Neural progenitor cell (in vitro differentiated cells): ENCODE measurements around the gene PCDHGB3. TPM values are rescaled to one million over a fixed set of nuclear protein-coding genes. Genes with fewer than 3 reads are reported as not detected.

Experiments
- DNase-seq: peaks from one replicate; pipeline ENCODE4 v3.0.0-alpha.2; 2016; ENCODE audit warnings: low spot score
- H2AFZ ChIP-seq: fragments of 200-600 bp; sonication (generic); replicated peaks from 2 replicates; pipeline ENCODE4 v1.6.1; 2016; ENCODE audit warnings: antibody characterized with exemption
- H3F3A ChIP-seq: fragments of 200-600 bp; sonication (generic); 2 replicates; pipeline ENCODE4 v1.6.1; 2016; ENCODE audit warnings: antibody characterized with exemption, low read depth
- H3K27ac ChIP-seq: fragments of 200-600 bp; sonication (generic); 2 replicates; pipeline ENCODE4 v1.5.1; 2016; ENCODE audit warnings: mild to moderate bottlenecking
- H3K27me3 ChIP-seq: fragments of 200-600 bp; sonication (generic); 2 replicates; pipeline ENCODE4 v1.6.1; 2016; ENCODE audit warnings: mild to moderate bottlenecking, moderate library complexity
- H3K36me3 ChIP-seq: fragments of 200-600 bp; sonication (generic); 2 replicates; pipeline ENCODE4 v1.5.1; 2016
- H3K4me1 ChIP-seq: fragments of 200-600 bp; sonication (generic); 2 replicates; pipeline ENCODE4 v1.6.1; 2016; ENCODE audit warnings: mixed run types
- H3K4me2 ChIP-seq: fragments of 200-600 bp; sonication (generic); 2 replicates; pipeline ENCODE4 v1.6.1; 2016
- H3K4me3 ChIP-seq: fragments of 200-600 bp; sonication (generic); 2 replicates; pipeline ENCODE4 v1.5.1; 2016
- H3K79me2 ChIP-seq: fragments of 200-600 bp; sonication (generic); 2 replicates; pipeline ENCODE4 v1.6.1; 2016; ENCODE audit warnings: low read depth
- H3K9ac ChIP-seq: fragments of 200-600 bp; sonication (generic); 2 replicates; pipeline ENCODE4 v1.6.1; 2016
- H3K9me3 ChIP-seq: fragments of 200-600 bp; sonication (generic); 2 replicates; pipeline ENCODE4 v1.5.1; 2016; ENCODE audit warnings: low read depth
- H4K20me1 ChIP-seq: fragments of 200-600 bp; sonication (generic); 2 replicates; pipeline ENCODE4 v1.6.1; 2016; ENCODE audit warnings: low read depth
- H3K27ac Mint-ChIP-seq: 3 replicates; pipeline ENCODE4 v1.8.0; 2021; ENCODE audit warnings: mixed read lengths
- H3K27me3 Mint-ChIP-seq: 2 replicates; pipeline ENCODE4 v1.8.0; 2022; ENCODE audit warnings: low read depth, mild to moderate bottlenecking, inconsistent platforms, moderate library complexity, mixed read lengths; ENCODE audit not compliant: insufficient read depth
- H3K36me3 Mint-ChIP-seq: 3 replicates; pipeline ENCODE4 v1.8.0; 2021; ENCODE audit warnings: mixed read lengths
- H3K4me1 Mint-ChIP-seq: 3 replicates; pipeline ENCODE4 v1.8.0; 2021; ENCODE audit warnings: mixed read lengths
- H3K4me3 Mint-ChIP-seq: 3 replicates; pipeline ENCODE4 v1.8.0; 2021; ENCODE audit warnings: mild to moderate bottlenecking, moderate library complexity, mixed read lengths
- H3K9me3 Mint-ChIP-seq: 3 replicates; pipeline ENCODE4 v1.8.0; 2020; ENCODE audit warnings: mixed read lengths
- EZH2 ChIP-seq: fragments of 200-600 bp; sonication (generic); IDR thresholded peaks from 2 replicates; pipeline ENCODE4 v1.6.1; 2017; ENCODE audit warnings: antibody characterized with exemption, mild to moderate bottlenecking, moderate library complexity
- EZH2phosphoT487 ChIP-seq: fragments of 200-600 bp; sonication (generic); IDR thresholded peaks from 2 replicates; pipeline ENCODE4 v1.6.1; 2017; ENCODE audit warnings: antibody characterized with exemption
- total RNA-seq: library from RNA; depleted of rRNA; stranded (reverse); fragments of >200 nt; gene quantifications from 2 replicates; pipeline ENCODE4 v1.2.3, GENCODE V29; 2015; ENCODE audit warnings: low replicate concordance
- TF ChIP-seq, protein P1 (sequence below): fragments of 200-600 bp; sonication (generic); IDR thresholded peaks from 2 replicates; pipeline ENCODE4 v1.5.1; 2017; ENCODE audit warnings: antibody characterized with exemption, mild to moderate bottlenecking

Gene PCDHGB3
- total RNA-seq, 1 donor from 2014 or later: 0.95 TPM

GRCh38 chr5:141356950-141357349 is 13.1 kb upstream of the PCDHGB3 start:
- no peak for TF ChIP-seq EZH2phosphoT487
- TF ChIP-seq, protein P1, sequence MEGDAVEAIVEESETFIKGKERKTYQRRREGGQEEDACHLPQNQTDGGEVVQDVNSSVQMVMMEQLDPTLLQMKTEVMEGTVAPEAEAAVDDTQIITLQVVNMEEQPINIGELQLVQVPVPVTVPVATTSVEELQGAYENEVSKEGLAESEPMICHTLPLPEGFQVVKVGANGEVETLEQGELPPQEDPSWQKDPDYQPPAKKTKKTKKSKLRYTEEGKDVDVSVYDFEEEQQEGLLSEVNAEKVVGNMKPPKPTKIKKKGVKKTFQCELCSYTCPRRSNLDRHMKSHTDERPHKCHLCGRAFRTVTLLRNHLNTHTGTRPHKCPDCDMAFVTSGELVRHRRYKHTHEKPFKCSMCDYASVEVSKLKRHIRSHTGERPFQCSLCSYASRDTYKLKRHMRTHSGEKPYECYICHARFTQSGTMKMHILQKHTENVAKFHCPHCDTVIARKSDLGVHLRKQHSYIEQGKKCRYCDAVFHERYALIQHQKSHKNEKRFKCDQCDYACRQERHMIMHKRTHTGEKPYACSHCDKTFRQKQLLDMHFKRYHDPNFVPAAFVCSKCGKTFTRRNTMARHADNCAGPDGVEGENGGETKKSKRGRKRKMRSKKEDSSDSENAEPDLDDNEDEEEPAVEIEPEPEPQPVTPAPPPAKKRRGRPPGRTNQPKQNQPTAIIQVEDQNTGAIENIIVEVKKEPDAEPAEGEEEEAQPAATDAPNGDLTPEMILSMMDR: no peak
- TF ChIP-seq EZH2: no peak
- H2AFZ ChIP-seq: no peak overlapping the region
- H3K9me3 ChIP-seq: peaks cover 13% of the 10 kb centered on the region
- no peaks in the 10 kb centered on the region for H3K79me2 ChIP-seq
- no peaks in the 10 kb centered on the region for H3K36me3 ChIP-seq
- H3K4me1 Mint-ChIP-seq: no peaks in the 10 kb centered on the region
- no peak overlapping the region for H3K27ac ChIP-seq
- peaks cover 61% of the 10 kb centered on the region for H3K9me3 Mint-ChIP-seq
- H3K4me3 Mint-ChIP-seq: no peak overlapping the region
- H3K27me3 Mint-ChIP-seq: peaks cover 2% of the 10 kb centered on the region
- no peaks in the 10 kb centered on the region for H4K20me1 ChIP-seq
- H3K4me3 ChIP-seq: no peak overlapping the region
- H3K4me2 ChIP-seq: no peak overlapping the region
- DNase-seq: no peak
- no peak overlapping the region for H3K27ac Mint-ChIP-seq
- no peaks in the 10 kb centered on the region for H3F3A ChIP-seq
- no peaks in the 10 kb centered on the region for H3K27me3 ChIP-seq
- no peaks in the 10 kb centered on the region for H3K4me1 ChIP-seq
- H3K9ac ChIP-seq: no peak overlapping the region
- H3K36me3 Mint-ChIP-seq: peaks cover 7% of the 10 kb centered on the region

GRCh38 chr5:141359790-141360426 is 10.1 kb upstream of the PCDHGB3 start, which contains the start of gene PCDHGB2:
Gene PCDHGB2 (plus strand): TSS chr5:141359994. CDS start chr5:141360136, 142 bp downstream.
- no peak within 1 kb of the TSS for H3K27ac Mint-ChIP-seq
- no peak within 1 kb of the TSS for H3K9ac ChIP-seq
- peaks cover 13% of the 10 kb centered on the region for H3K9me3 ChIP-seq
- H3K79me2 ChIP-seq: no peaks in the 10 kb centered on the region
- no peak within 1 kb of the TSS for H3K4me3 ChIP-seq
- H3K27ac ChIP-seq: no peak within 1 kb of the TSS
- no peaks in the 10 kb centered on the region for H4K20me1 ChIP-seq
- no peak within 1 kb of the TSS for H3K4me2 ChIP-seq
- H3K36me3 ChIP-seq: no peaks in the 10 kb centered on the region
- H3K4me3 Mint-ChIP-seq: no peak within 1 kb of the TSS
- TF ChIP-seq EZH2: no peak
- TF ChIP-seq, protein P1: peak; percentile 49
- no peaks in the 10 kb centered on the region for H3K4me1 ChIP-seq
- H3K27me3 Mint-ChIP-seq: peaks cover 4% of the 10 kb centered on the region
- peak; percentile 38 for DNase-seq
- H3K4me1 Mint-ChIP-seq: no peaks in the 10 kb centered on the region
- no peaks in the 10 kb centered on the region for H3K27me3 ChIP-seq
- H3K36me3 Mint-ChIP-seq: peaks cover 4% of the 10 kb centered on the region
- peak within 1 kb of the TSS; percentile 24 for H2AFZ ChIP-seq
- no peaks in the 10 kb centered on the region for H3F3A ChIP-seq
- H3K9me3 Mint-ChIP-seq: peaks cover 71% of the 10 kb centered on the region

GRCh38 chr5:141360685-141361084 is 9.4 kb upstream of the PCDHGB3 start:
- TF ChIP-seq, protein P1: no peak
- TF ChIP-seq EZH2phosphoT487 (no peak), EZH2 (no peak)
- Histone ChIP-seq H3K79me2 (no peaks in the 10 kb centered on the region), H3K4me3 (no peak overlapping the region), H3K9ac (no peak overlapping the region), H3F3A (no peaks in the 10 kb centered on the region), H3K4me2 (no peak overlapping the region), H3K27ac (no peak overlapping the region), H2AFZ (no peak overlapping the region), H4K20me1 (no peaks in the 10 kb centered on the region), H3K9me3 (peaks cover 13% of the 10 kb centered on the region), H3K36me3 (no peaks in the 10 kb centered on the region), H3K4me1 (no peaks in the 10 kb centered on the region), H3K27me3 (no peaks in the 10 kb centered on the region)
- Mint-ChIP-seq H3K36me3 (peaks cover 4% of the 10 kb centered on the region), H3K27me3 (peaks cover 7% of the 10 kb centered on the region), H3K9me3 (peaks cover 73% of the 10 kb centered on the region), H3K27ac (no peak overlapping the region), H3K4me3 (no peak overlapping the region), H3K4me1 (no peaks in the 10 kb centered on the region)
- no peak for DNase-seq
